CD4-positive, alpha-beta T cell treated with Interleukin-12 subunit alpha and Interleukin-12 subunit beta, for 1 hour (primary cell): ENCODE data around the gene TMEM63B.

ENCODE experiments used
- DNase-seq: peaks from one replicate; pipeline ENCODE4 v3.0.0-alpha.2; 2020

Gene TMEM63B

GRCh38 chr6:44199883-44200282 lies 72.5 kb downstream of the TMEM63B start:
- DNase-seq = no peak

- DNase-seq = no peak
Observed at GRCh38 chr6:44201200-44201599, 73.8 kb downstream of the TMEM63B start.

GRCh38 chr6:44201638-44202303 lies 74.4 kb downstream of the TMEM63B start:
- no peak for DNase-seq

- DNase-seq = no peak
Observed at GRCh38 chr6:44202332-44202971, 75.1 kb downstream of the TMEM63B start.

- no peak for DNase-seq
Observed at GRCh38 chr6:44202972-44203750, 75.8 kb downstream of the TMEM63B start.

GRCh38 chr6:44203955-44204354 lies 76.6 kb downstream of the TMEM63B start:
- DNase-seq = no peak
